Glutamatergic neuron (in vitro differentiated cells): ENCODE measurements around the gene PSMA6. TPM values are rescaled to one million over a fixed set of nuclear protein-coding genes. Genes with fewer than 3 reads are reported as not detected.
"Not testable (repeated sequence)": the region's sequence is repeated elsewhere in the genome, so short reads cannot be mapped to it uniquely, and the experiment has no call there.

Source experiments
- DNase-seq: peaks from one replicate; pipeline ENCODE4 v3.0.0; 2022
- H3K27ac Mint-ChIP-seq: one replicate; pipeline ENCODE4 v1.8.0; 2020; ENCODE audit warnings: mild to moderate bottlenecking, mixed read lengths, inconsistent platforms; ENCODE audit not compliant: unreplicated experiment
- H3K27me3 Mint-ChIP-seq: one replicate; pipeline ENCODE4 v1.8.0; 2020; ENCODE audit warnings: mild to moderate bottlenecking, moderate library complexity, mixed read lengths, inconsistent platforms; ENCODE audit not compliant: unreplicated experiment
- H3K36me3 Mint-ChIP-seq: one replicate; pipeline ENCODE4 v1.8.0; 2020; ENCODE audit warnings: mild to moderate bottlenecking, mixed read lengths, inconsistent platforms; ENCODE audit not compliant: unreplicated experiment
- H3K4me1 Mint-ChIP-seq: one replicate; pipeline ENCODE4 v1.8.0; 2020; ENCODE audit warnings: mild to moderate bottlenecking, low read depth, mixed read lengths, inconsistent platforms; ENCODE audit not compliant: unreplicated experiment
- H3K4me3 Mint-ChIP-seq: one replicate; pipeline ENCODE4 v1.8.0; 2020; ENCODE audit warnings: mild to moderate bottlenecking, mixed read lengths, inconsistent platforms; ENCODE audit not compliant: unreplicated experiment
- H3K9me3 Mint-ChIP-seq: one replicate; pipeline ENCODE4 v1.8.0; 2020; ENCODE audit warnings: mild to moderate bottlenecking, moderate library complexity, mixed read lengths, inconsistent platforms; ENCODE audit not compliant: unreplicated experiment
- total RNA-seq: library from RNA; stranded (reverse); fragmentation: NEBNext Ultra II Directional; extraction: Animal tissue kit (Norgen Biotek cat#: 25700); gene quantifications from one replicate; pipeline ENCODE4 v1.2.1, GENCODE V29; 2021; ENCODE audit not compliant: unreplicated experiment
- TF ChIP-seq, protein P1 (sequence below): fragments of 200-600 bp; sonication (generic); IDR thresholded peaks from one replicate; pipeline ENCODE4 v1.5.0; 2021; ENCODE audit not compliant: partially characterized antibody, unreplicated experiment

PSMA6 gene
- total RNA-seq, 1 donor from 2014 or later = 148 TPM

DNA sequence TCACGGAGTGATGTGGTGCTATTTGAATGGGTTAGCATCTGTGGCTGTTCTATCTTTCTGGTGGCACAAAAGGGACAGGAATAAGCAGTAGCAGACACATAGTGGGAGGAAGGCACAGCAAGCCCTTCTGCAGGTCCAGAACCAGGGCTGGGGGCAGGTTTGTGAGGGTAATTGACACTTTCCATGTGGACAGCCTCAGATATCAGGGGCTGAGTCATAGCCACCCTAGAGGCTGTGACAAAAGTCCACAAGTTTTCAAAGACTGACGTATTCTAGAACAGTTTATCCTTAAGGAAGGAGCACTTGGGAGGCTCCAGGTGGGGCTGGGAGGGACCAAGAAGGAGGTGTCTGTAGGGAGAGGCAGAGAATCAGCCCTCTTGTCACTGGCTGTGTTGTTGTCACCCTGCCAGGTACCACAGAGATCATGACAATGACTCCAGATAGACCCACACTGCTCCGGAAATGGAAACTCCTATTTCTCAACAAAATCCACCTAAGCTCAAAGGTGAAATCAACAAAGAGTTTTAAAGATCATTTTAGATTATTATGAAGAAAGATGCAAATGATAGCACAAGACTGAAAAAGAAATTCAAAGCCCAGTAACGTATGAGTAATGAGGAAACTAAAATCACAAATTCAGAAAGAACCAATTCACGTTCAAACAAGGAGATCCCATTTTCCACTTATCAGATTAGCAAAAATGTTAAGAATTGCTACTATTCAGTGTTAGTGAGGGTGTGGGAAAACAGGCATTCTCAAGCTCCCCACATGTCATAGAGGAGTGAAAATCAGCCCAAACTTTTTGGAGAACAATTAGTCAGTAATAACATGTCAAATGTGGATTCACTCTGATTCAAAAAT lies 64.0 kb downstream of the PSMA6 start:
- peaks cover 4% of the 10 kb centered on the region for H3K27me3 Mint-ChIP-seq
- H3K4me1 Mint-ChIP-seq = no peaks in the 10 kb centered on the region
- H3K9me3 Mint-ChIP-seq = peaks cover 1% of the 10 kb centered on the region
- no peak overlapping the region for H3K27ac Mint-ChIP-seq
- no peaks in the 10 kb centered on the region for H3K36me3 Mint-ChIP-seq
- no peak for DNase-seq
- TF ChIP-seq, protein P1, sequence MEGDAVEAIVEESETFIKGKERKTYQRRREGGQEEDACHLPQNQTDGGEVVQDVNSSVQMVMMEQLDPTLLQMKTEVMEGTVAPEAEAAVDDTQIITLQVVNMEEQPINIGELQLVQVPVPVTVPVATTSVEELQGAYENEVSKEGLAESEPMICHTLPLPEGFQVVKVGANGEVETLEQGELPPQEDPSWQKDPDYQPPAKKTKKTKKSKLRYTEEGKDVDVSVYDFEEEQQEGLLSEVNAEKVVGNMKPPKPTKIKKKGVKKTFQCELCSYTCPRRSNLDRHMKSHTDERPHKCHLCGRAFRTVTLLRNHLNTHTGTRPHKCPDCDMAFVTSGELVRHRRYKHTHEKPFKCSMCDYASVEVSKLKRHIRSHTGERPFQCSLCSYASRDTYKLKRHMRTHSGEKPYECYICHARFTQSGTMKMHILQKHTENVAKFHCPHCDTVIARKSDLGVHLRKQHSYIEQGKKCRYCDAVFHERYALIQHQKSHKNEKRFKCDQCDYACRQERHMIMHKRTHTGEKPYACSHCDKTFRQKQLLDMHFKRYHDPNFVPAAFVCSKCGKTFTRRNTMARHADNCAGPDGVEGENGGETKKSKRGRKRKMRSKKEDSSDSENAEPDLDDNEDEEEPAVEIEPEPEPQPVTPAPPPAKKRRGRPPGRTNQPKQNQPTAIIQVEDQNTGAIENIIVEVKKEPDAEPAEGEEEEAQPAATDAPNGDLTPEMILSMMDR = no peak
- H3K4me3 Mint-ChIP-seq = no peak overlapping the region

GRCh38 chr14:35359655-35360054 lies 67.5 kb downstream of the PSMA6 start:
- not testable (repeated sequence) for H3K4me1 Mint-ChIP-seq, H3K9me3 Mint-ChIP-seq, H3K27ac Mint-ChIP-seq, H3K4me3 Mint-ChIP-seq, DNase-seq, H3K27me3 Mint-ChIP-seq, H3K36me3 Mint-ChIP-seq

DNA sequence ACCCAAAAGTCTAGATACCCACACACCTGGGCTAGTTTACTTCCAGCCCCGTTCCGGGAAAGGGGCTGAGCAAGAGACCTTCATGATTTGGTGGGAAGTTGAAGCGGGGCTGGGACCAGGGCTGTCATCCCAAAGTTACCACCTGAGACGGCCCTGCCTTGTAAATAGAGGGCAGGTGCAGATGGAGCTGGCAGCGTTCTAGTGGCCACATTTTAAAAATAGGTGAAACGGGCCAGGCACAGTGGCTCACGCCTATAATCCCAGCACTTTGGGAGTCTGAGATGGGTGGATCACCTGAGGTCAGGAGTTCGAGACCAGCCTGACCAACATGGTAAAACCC lies 68.9 kb downstream of the PSMA6 start:
- TF ChIP-seq, protein P1 = no peak
- Mint-ChIP-seq H3K4me1 (no peaks in the 10 kb centered on the region), H3K4me3 (no peak overlapping the region), H3K9me3 (no peaks in the 10 kb centered on the region), H3K27ac (no peak overlapping the region), H3K36me3 (no peaks in the 10 kb centered on the region), H3K27me3 (peaks cover 2% of the 10 kb centered on the region)
- DNase-seq = no peak

DNA sequence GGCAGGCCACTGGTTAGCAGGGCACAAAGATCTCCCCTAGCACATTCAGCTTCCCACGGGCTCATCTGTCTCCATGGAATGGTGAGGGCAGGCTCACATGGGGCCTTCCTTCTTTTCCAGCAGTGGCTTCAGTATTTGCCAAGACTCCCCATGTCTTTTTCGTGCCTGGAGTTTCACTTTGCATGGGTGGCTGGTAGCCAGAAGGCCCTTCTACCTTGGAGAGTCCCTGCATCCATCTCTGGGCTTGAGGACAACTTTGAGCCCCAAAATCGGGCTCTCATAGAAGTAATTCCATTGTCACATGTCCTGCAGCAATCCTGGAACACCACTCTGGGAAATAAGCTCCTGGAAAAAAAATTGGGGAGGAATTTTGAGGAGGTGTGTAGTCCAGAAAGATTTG lies 70.3 kb downstream of the PSMA6 start:
- TF ChIP-seq, protein P1 = no peak
- Mint-ChIP-seq H3K27me3 (no peaks in the 10 kb centered on the region), H3K36me3 (no peaks in the 10 kb centered on the region), H3K9me3 (no peaks in the 10 kb centered on the region), H3K4me1 (no peaks in the 10 kb centered on the region), H3K4me3 (no peak overlapping the region), H3K27ac (no peak overlapping the region)
- DNase-seq = no peak

DNA sequence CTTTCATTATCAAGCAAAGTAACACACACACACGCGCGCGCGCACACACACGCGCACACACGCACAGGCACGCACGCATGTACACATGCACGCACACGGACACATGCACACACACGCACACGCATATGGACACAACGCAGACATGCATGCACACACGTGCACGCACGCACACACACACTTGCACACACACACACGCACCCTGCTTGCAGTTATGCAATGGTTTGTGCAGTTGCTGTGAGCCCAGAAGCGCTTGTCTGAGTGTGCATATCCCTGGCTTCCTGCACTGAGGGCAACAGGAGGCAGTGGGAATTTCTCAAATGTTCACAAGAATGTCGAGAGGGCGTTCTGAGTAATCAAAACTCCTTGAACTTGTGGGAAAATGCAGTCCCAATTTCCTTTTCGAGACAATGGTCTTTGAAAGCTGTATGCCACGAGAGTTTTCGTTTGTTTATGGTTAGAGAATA lies 70.8 kb downstream of the PSMA6 start:
- no peak for DNase-seq
- H3K36me3 Mint-ChIP-seq = no peaks in the 10 kb centered on the region
- H3K27ac Mint-ChIP-seq = no peak overlapping the region
- H3K9me3 Mint-ChIP-seq = no peaks in the 10 kb centered on the region
- no peak overlapping the region for H3K4me3 Mint-ChIP-seq
- no peaks in the 10 kb centered on the region for H3K27me3 Mint-ChIP-seq
- no peaks in the 10 kb centered on the region for H3K4me1 Mint-ChIP-seq
- TF ChIP-seq, protein P1 = no peak
